HEK293T (cell line): ENCODE results near the gene ZBTB25.

ENCODE experiments used
- ARNT ChIP-seq: fragments of 450-650 bp; IDR thresholded peaks from 2 replicates; pipeline ENCODE4 v1.6.1; 2017; ENCODE audit warnings: mild to moderate bottlenecking
- CTBP1 ChIP-seq: fragments of 450-650 bp; IDR thresholded peaks from 2 replicates; pipeline ENCODE4 v1.6.1; 2016; ENCODE audit warnings: borderline replicate concordance
- ELF4 ChIP-seq: fragments of 450-650 bp; IDR thresholded peaks from 2 replicates; pipeline ENCODE4 v1.6.1; 2017; ENCODE audit warnings: antibody characterized with exemption
- FOXM1 ChIP-seq: fragments of 450-650 bp; IDR thresholded peaks from 2 replicates; pipeline ENCODE4 v1.6.1; 2017; ENCODE audit warnings: mild to moderate bottlenecking, borderline replicate concordance
- L3MBTL2 ChIP-seq: fragments of 450-650 bp; conservative IDR thresholded peaks from 2 replicates; pipeline ENCODE4 v1.6.1; 2016; ENCODE audit warnings: mild to moderate bottlenecking
- SP1 ChIP-seq: fragments of 450-650 bp; IDR thresholded peaks from 2 replicates; pipeline ENCODE4 v1.6.1; 2017
- SUZ12 ChIP-seq: fragments of 450-650 bp; IDR thresholded peaks from 2 replicates; pipeline ENCODE4 v1.6.1; 2016; ENCODE audit warnings: mild to moderate bottlenecking
- TARDBP ChIP-seq: fragments of 450-650 bp; IDR thresholded peaks from 2 replicates; pipeline ENCODE4 v1.6.1; 2016
- TF ChIP-seq, protein P1 (sequence below): fragments of 450-650 bp; IDR thresholded peaks from 2 replicates; pipeline ENCODE4 v1.6.1; 2016

DNA sequence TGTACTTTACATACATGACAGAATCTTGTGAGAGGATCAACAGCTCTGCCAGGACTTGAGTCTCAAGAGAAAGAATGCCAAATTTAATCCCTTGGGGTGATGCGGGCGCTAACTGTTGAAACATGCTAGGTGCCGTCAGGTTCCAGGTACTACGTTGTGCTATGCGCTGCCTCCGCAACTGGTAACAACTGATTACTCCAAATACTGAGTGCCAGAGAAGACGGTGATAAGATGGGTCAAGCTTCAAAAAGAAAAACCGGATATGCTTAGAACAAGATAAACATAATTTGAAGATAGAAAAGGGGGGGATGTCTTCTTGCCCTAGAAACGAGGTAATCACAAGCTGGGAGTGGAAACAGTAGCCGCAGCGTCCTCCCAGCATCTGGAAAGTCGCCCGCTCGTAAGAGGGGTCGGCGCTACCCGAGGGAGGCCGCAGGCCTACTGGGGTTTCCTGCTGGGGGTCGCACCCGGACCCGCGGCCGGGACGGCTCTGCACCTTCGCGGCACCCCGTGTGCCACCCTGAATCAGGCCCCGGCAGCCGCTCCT, 678 bp downstream of the ZBTB25 start:
- TF ChIP-seq SUZ12 (no peak), SP1 (no peak), FOXM1 (no peak), CTBP1 (no peak), TARDBP (no peak), ELF4 (no peak), ARNT (no peak), L3MBTL2 (no peak)
- TF ChIP-seq, protein P1, sequence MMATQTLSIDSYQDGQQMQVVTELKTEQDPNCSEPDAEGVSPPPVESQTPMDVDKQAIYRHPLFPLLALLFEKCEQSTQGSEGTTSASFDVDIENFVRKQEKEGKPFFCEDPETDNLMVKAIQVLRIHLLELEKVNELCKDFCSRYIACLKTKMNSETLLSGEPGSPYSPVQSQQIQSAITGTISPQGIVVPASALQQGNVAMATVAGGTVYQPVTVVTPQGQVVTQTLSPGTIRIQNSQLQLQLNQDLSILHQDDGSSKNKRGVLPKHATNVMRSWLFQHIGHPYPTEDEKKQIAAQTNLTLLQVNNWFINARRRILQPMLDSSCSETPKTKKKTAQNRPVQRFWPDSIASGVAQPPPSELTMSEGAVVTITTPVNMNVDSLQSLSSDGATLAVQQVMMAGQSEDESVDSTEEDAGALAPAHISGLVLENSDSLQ, result no peak
